WTC11 (cell line): ENCODE data around the gene OLIG1. TPM values are rescaled to one million over a fixed set of nuclear protein-coding genes. Genes with fewer than 3 reads are reported as not detected.

Source experiments
- ATAC-seq: fragments of 200-7000 bp; cut with Tn5 transposase; 2 replicates; pipeline ENCODE4 v1.10.0; 2021; ENCODE audit warnings: mild to moderate bottlenecking, moderate library complexity
- CTCF ChIA-PET: fragments of 300-600 bp; sonication (Branson Sonifier 250); formaldehyde crosslinking; loops from one replicate; lab custom pipeline; 2021; ENCODE audit warnings: antibody characterized with exemption; lab: Charles Lee
- POLR2A ChIA-PET: fragments of 350-600 bp; sonication (Branson Sonifier 250); formaldehyde crosslinking; loops from one replicate; lab custom pipeline; 2021; ENCODE audit warnings: antibody characterized with exemption; lab: Charles Lee
- DNase-seq: peaks from one replicate; pipeline ENCODE4 v3.0.0; 2021; ENCODE audit warnings: low spot score
- H3K27ac Mint-ChIP-seq: 2 replicates; pipeline ENCODE4 v1.8.0; 2021; ENCODE audit warnings: mixed read lengths
- H3K27me3 Mint-ChIP-seq: 2 replicates; pipeline ENCODE4 v1.8.0; 2021; ENCODE audit warnings: low read depth, mild to moderate bottlenecking, moderate library complexity, mixed read lengths
- H3K36me3 Mint-ChIP-seq: 2 replicates; pipeline ENCODE4 v1.8.0; 2021; ENCODE audit warnings: mixed read lengths
- H3K4me1 Mint-ChIP-seq: 2 replicates; pipeline ENCODE4 v1.8.0; 2022; ENCODE audit warnings: mixed read lengths
- H3K4me3 Mint-ChIP-seq: 2 replicates; pipeline ENCODE4 v1.8.0; 2021; ENCODE audit warnings: mild to moderate bottlenecking, moderate library complexity, mixed read lengths
- H3K9me3 Mint-ChIP-seq: 2 replicates; pipeline ENCODE4 v1.8.0; 2021; ENCODE audit warnings: mixed read lengths
- ATF3 ChIP-seq: sonication (generic); formaldehyde crosslinking; conservative IDR thresholded peaks from 2 replicates; pipeline ENCODE4 v1.8.1; 2022; ENCODE audit warnings: mild to moderate bottlenecking, missing genetic modification reagents
- CREM ChIP-seq: sonication (generic); formaldehyde crosslinking; IDR thresholded peaks from 2 replicates; pipeline ENCODE4 v1.8.1; 2022; ENCODE audit warnings: mild to moderate bottlenecking, missing genetic modification reagents, moderate library complexity
- E2F4 ChIP-seq: sonication (generic); formaldehyde crosslinking; IDR thresholded peaks from 2 replicates; pipeline ENCODE4 v1.8.1; 2022; ENCODE audit warnings: low read depth, mild to moderate bottlenecking, moderate library complexity, missing genetic modification reagents, borderline replicate concordance
- ELF4 ChIP-seq: sonication (generic); formaldehyde crosslinking; IDR thresholded peaks from 2 replicates; pipeline ENCODE4 v1.8.1; 2022; ENCODE audit warnings: low read depth, mild to moderate bottlenecking, moderate library complexity, missing genetic modification reagents
- ESRRA ChIP-seq: sonication (generic); formaldehyde crosslinking; IDR thresholded peaks from 2 replicates; pipeline ENCODE4 v1.8.1; 2022; ENCODE audit warnings: mild to moderate bottlenecking, missing genetic modification reagents, borderline replicate concordance
- ETV6 ChIP-seq: sonication (generic); formaldehyde crosslinking; IDR thresholded peaks from 2 replicates; pipeline ENCODE4 v1.8.1; 2022; ENCODE audit warnings: mild to moderate bottlenecking, missing genetic modification reagents
- FOXP1 ChIP-seq: sonication (generic); formaldehyde crosslinking; IDR thresholded peaks from 2 replicates; pipeline ENCODE4 v1.8.0; 2022; ENCODE audit warnings: missing genetic modification reagents, mild to moderate bottlenecking, moderate library complexity, borderline replicate concordance
- GABPB1 ChIP-seq: sonication (generic); formaldehyde crosslinking; IDR thresholded peaks from 2 replicates; pipeline ENCODE4 v1.8.1; 2023; ENCODE audit warnings: mild to moderate bottlenecking, missing genetic modification reagents
- KAT7 ChIP-seq: sonication (generic); formaldehyde crosslinking; IDR thresholded peaks from 2 replicates; pipeline ENCODE4 v1.8.1; 2023; ENCODE audit warnings: missing genetic modification reagents, mild to moderate bottlenecking, borderline replicate concordance
- MLX ChIP-seq: sonication (generic); formaldehyde crosslinking; IDR thresholded peaks from 2 replicates; pipeline ENCODE4 v1.8.1; 2023; ENCODE audit warnings: mild to moderate bottlenecking, missing genetic modification reagents, moderate library complexity
- NFE2L1 ChIP-seq: sonication (generic); formaldehyde crosslinking; IDR thresholded peaks from 2 replicates; pipeline ENCODE4 v1.8.1; 2023; ENCODE audit warnings: missing genetic modification reagents
- NR1H2 ChIP-seq: sonication (generic); formaldehyde crosslinking; IDR thresholded peaks from 2 replicates; pipeline ENCODE4 v1.9.0; 2021; ENCODE audit warnings: mild to moderate bottlenecking, moderate library complexity, missing genetic modification reagents
- NR3C1 ChIP-seq: sonication (generic); formaldehyde crosslinking; conservative IDR thresholded peaks from 2 replicates; pipeline ENCODE4 v1.8.1; 2023; ENCODE audit warnings: low read depth, mild to moderate bottlenecking, missing genetic modification reagents
- PREB ChIP-seq: sonication (generic); formaldehyde crosslinking; IDR thresholded peaks from 2 replicates; pipeline ENCODE4 v1.8.1; 2022; ENCODE audit warnings: mild to moderate bottlenecking, missing genetic modification reagents, moderate library complexity, borderline replicate concordance
- TP53 ChIP-seq: sonication (generic); formaldehyde crosslinking; IDR thresholded peaks from 2 replicates; pipeline ENCODE4 v1.8.1; 2023; ENCODE audit warnings: mild to moderate bottlenecking, missing genetic modification reagents
- total RNA-seq: library from RNA; stranded (reverse); gene quantifications from 3 replicates; pipeline ENCODE4 v1.2.3, GENCODE V29; 2021
- TF ChIP-seq, protein P1 (sequence below): sonication (generic); formaldehyde crosslinking; IDR thresholded peaks from 2 replicates; pipeline ENCODE4 v1.8.1; 2023; ENCODE audit warnings: mild to moderate bottlenecking, moderate library complexity, missing genetic modification reagents
- TF ChIP-seq, protein P2 (sequence below): sonication (generic); formaldehyde crosslinking; conservative IDR thresholded peaks from 2 replicates; pipeline ENCODE4 v1.8.1; 2023; ENCODE audit warnings: mild to moderate bottlenecking, low read depth, missing genetic modification reagents, moderate library complexity
- TF ChIP-seq, protein P3 (sequence below): sonication (generic); formaldehyde crosslinking; IDR thresholded peaks from 2 replicates; pipeline ENCODE4 v1.8.0; 2023; ENCODE audit warnings: missing genetic modification reagents, mild to moderate bottlenecking, borderline replicate concordance

The OLIG1 gene
- total RNA-seq, 1 experiment from 2014 or later: 2.1 TPM

DNA sequence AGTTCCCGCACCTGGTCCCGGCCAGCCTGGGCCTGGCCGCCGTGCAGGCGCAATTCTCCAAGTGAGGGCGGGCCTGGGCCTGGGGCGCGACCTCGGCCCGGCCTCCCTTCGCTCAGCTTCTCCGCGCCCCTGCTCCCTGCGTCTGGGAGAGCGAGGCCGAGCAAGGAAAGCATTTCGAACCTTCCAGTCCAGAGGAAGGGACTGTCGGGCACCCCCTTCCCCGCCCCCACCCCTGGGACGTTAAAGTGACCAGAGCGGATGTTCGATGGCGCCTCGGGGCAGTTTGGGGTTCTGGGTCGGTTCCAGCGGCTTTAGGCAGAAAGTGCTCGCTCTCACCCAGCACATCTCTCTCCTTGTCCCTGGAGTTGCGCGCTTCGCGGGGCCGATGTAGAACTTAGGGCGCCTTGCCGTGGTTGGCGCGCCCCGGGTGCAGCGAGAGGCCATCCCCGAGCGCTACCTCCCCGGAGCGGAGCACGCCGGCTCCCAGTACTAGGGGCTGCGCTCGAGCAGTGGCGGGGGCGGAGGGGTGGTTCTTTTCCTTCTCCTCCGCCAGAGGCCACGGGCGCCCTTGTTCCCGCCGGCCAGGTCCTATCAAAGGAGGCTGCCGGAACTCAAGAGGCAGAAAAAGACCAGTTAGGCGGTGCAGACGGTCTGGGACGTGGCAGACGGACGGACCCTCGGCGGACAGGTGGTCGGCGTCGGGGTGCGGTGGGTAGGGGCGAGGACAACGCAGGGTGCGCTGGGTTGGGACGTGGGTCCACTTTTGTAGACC is 1.2 kb downstream of the OLIG1 start:
- H3K9me3 Mint-ChIP-seq: peaks cover 5% of the 10 kb centered on the region; the same call in 1 of the 2 replicates
- ChIA-PET CTCF (interaction anchor here (0.7 to 2.1 kb wide), 8 partner anchors 23 to 126 kb away, joined by 3 to 14 read pairs (median 4); partner anchors contain the start of gene OLIG2), POLR2A (interaction anchor here (1.4 kb wide), 1 partner anchor 45 kb away, joined by 4 read pairs; the partner anchor contains the start of gene OLIG2)
- peaks cover 90% of the 10 kb centered on the region for H3K27me3 Mint-ChIP-seq
- peak overlapping the region; percentile 70 for H3K4me3 Mint-ChIP-seq
- H3K27ac Mint-ChIP-seq: no peak overlapping the region
- peak; percentile 57 for DNase-seq
- H3K4me1 Mint-ChIP-seq: peaks cover 48% of the 10 kb centered on the region
- ATAC-seq: peak; percentile 50
- no peaks in the 10 kb centered on the region for H3K36me3 Mint-ChIP-seq
- no peak for TF ChIP-seq CREM
- 0 out of 2 replicates have a peak, but pooled peaks have one; percentile 30 for TF ChIP-seq E2F4 (CRISPR knock-in tag)
- TF ChIP-seq, protein P1, sequence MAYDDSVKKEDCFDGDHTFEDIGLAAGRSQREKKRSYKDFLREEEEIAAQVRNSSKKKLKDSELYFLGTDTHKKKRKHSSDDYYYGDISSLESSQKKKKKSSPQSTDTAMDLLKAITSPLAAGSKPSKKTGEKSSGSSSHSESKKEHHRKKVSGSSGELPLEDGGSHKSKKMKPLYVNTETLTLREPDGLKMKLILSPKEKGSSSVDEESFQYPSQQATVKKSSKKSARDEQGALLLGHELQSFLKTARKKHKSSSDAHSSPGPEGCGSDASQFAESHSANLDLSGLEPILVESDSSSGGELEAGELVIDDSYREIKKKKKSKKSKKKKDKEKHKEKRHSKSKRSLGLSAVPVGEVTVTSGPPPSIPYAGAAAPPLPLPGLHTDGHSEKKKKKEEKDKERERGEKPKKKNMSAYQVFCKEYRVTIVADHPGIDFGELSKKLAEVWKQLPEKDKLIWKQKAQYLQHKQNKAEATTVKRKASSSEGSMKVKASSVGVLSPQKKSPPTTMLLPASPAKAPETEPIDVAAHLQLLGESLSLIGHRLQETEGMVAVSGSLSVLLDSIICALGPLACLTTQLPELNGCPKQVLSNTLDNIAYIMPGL (CRISPR knock-in tag): no peak; the same call in 1 of the 2 replicates
- TF ChIP-seq KAT7 (CRISPR knock-in tag): no peak
- no peak for TF ChIP-seq GABPB1
- peak; percentile 39; the same call in 1 of the 2 replicates for TF ChIP-seq FOXP1
- TF ChIP-seq NR1H2 (CRISPR knock-in tag): no peak
- TF ChIP-seq TP53 (CRISPR knock-in tag): no peak
- TF ChIP-seq MLX (CRISPR knock-in tag): no peak

DNA sequence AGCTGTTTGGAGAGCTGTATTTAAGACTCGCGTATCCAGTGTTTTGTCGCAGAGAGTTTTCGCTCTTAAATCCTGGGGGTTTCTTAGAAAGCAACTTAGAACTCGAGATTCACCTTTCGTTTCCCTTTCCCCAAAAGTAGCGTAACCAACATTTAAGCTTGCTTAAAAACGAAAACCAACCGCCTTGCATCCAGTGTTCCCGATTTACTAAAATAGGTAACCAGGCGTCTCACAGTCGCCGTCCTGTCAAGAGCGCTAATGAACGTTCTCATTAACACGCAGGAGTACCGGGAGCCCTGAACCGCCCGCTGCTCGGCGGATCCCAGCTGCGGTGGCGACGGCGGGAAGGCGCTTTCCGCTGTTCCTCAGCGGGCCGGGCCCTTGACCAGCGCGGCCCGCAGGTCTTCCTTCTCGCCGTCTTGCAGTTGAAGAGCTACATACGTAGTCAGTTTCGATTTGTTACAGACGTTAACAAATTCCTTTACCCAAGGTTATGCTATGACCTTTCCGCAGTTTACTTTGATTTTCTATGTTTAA is 1.9 kb downstream of the OLIG1 start:
- POLR2A ChIA-PET: interaction anchor here (1.4 kb wide), 1 partner anchor 46 kb away, joined by 4 read pairs; the partner anchor contains the start of gene OLIG2
- Mint-ChIP-seq H3K27ac (no peak overlapping the region), H3K4me3 (peak overlapping the region; percentile 70), H3K27me3 (peaks cover 89% of the 10 kb centered on the region), H3K9me3 (peaks cover 5% of the 10 kb centered on the region; the same call in 1 of the 2 replicates), H3K36me3 (no peaks in the 10 kb centered on the region), H3K4me1 (peaks cover 47% of the 10 kb centered on the region)
- DNase-seq: peak; percentile 49
- CTCF ChIA-PET: interaction anchor here (1.0 to 2.1 kb wide), 4 partner anchors 22 to 56 kb away, joined by 3 to 14 read pairs (median 4); partner anchors contain the start of gene OLIG2
- ATAC-seq: no peak
- TF ChIP-seq PREB: no peak
- no peak for TF ChIP-seq NR3C1 (CRISPR knock-in tag)
- TF ChIP-seq ESRRA (CRISPR knock-in tag): no peak
- TF ChIP-seq ELF4 (CRISPR knock-in tag): no peak
- no peak for TF ChIP-seq NFE2L1
- TF ChIP-seq ATF3 (CRISPR knock-in tag): no peak
- TF ChIP-seq, protein P2, sequence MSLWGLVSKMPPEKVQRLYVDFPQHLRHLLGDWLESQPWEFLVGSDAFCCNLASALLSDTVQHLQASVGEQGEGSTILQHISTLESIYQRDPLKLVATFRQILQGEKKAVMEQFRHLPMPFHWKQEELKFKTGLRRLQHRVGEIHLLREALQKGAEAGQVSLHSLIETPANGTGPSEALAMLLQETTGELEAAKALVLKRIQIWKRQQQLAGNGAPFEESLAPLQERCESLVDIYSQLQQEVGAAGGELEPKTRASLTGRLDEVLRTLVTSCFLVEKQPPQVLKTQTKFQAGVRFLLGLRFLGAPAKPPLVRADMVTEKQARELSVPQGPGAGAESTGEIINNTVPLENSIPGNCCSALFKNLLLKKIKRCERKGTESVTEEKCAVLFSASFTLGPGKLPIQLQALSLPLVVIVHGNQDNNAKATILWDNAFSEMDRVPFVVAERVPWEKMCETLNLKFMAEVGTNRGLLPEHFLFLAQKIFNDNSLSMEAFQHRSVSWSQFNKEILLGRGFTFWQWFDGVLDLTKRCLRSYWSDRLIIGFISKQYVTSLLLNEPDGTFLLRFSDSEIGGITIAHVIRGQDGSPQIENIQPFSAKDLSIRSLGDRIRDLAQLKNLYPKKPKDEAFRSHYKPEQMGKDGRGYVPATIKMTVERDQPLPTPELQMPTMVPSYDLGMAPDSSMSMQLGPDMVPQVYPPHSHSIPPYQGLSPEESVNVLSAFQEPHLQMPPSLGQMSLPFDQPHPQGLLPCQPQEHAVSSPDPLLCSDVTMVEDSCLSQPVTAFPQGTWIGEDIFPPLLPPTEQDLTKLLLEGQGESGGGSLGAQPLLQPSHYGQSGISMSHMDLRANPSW (CRISPR knock-in tag): no peak
- TF ChIP-seq, protein P3, sequence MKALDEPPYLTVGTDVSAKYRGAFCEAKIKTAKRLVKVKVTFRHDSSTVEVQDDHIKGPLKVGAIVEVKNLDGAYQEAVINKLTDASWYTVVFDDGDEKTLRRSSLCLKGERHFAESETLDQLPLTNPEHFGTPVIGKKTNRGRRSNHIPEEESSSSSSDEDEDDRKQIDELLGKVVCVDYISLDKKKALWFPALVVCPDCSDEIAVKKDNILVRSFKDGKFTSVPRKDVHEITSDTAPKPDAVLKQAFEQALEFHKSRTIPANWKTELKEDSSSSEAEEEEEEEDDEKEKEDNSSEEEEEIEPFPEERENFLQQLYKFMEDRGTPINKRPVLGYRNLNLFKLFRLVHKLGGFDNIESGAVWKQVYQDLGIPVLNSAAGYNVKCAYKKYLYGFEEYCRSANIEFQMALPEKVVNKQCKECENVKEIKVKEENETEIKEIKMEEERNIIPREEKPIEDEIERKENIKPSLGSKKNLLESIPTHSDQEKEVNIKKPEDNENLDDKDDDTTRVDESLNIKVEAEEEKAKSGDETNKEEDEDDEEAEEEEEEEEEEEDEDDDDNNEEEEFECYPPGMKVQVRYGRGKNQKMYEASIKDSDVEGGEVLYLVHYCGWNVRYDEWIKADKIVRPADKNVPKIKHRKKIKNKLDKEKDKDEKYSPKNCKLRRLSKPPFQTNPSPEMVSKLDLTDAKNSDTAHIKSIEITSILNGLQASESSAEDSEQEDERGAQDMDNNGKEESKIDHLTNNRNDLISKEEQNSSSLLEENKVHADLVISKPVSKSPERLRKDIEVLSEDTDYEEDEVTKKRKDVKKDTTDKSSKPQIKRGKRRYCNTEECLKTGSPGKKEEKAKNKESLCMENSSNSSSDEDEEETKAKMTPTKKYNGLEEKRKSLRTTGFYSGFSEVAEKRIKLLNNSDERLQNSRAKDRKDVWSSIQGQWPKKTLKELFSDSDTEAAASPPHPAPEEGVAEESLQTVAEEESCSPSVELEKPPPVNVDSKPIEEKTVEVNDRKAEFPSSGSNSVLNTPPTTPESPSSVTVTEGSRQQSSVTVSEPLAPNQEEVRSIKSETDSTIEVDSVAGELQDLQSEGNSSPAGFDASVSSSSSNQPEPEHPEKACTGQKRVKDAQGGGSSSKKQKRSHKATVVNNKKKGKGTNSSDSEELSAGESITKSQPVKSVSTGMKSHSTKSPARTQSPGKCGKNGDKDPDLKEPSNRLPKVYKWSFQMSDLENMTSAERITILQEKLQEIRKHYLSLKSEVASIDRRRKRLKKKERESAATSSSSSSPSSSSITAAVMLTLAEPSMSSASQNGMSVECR (CRISPR knock-in tag): no peak
- TF ChIP-seq ETV6 (CRISPR knock-in tag): no peak
